Heart right ventricle (tissue), 16 donors: Measurements from ENCODE around the gene MEDAG. TPM values are rescaled to one million over a fixed set of nuclear protein-coding genes. Genes with fewer than 3 reads are reported as not detected.

Experiments
- ATAC-seq, 8 donors: fragments of 200-7000 bp; cut with Tn5 transposase; one replicate each; pipeline ENCODE4 v1.9.1; 2020; ENCODE audit warnings: mild to moderate bottlenecking in 8 of 8, moderate library complexity in 8 of 8, moderate number of reproducible peaks in 1 of 8
- DNase-seq, 2 donors: peaks; one replicate each; pipeline ENCODE4 v3.0.0-alpha.2; 2020
- H3K27ac ChIP-seq, 10 donors: fragments of 200-600 bp; sonication (generic) in 2 of 10; one replicate each; pipeline versions ENCODE4 v1.5.0 to v1.8.0; 2020 to 2022; ENCODE audit warnings: mild to moderate bottlenecking in 3 of 10
- H3K27me3 ChIP-seq, 7 donors: fragments of 200-600 bp; one replicate each; pipeline ENCODE4 v1.8.0; 2021 to 2022; ENCODE audit warnings: mild to moderate bottlenecking in 2 of 7
- H3K36me3 ChIP-seq, 9 donors: fragments of 200-600 bp; sonication (generic) in 1 of 9; one replicate each; pipeline versions ENCODE4 v1.5.0 to v1.8.0; 2020 to 2022; ENCODE audit warnings: mild to moderate bottlenecking in 2 of 9
- H3K4me1 ChIP-seq, 9 donors: fragments of 200-600 bp; sonication (generic) in 1 of 9; one replicate each; pipeline versions ENCODE4 v1.5.0 to v1.8.0; 2020 to 2022; ENCODE audit warnings: mild to moderate bottlenecking in 4 of 9
- H3K4me3 ChIP-seq, 10 donors: fragments of 200-600 bp; sonication (generic) in 2 of 10; one replicate each; pipeline versions ENCODE4 v1.5.0 to v1.8.0; 2020 to 2022; ENCODE audit warnings: mild to moderate bottlenecking in 7 of 10, moderate library complexity in 2 of 10
- H3K9me3 ChIP-seq, 11 donors: fragments of 200-600 bp in 10 of 11; sonication (generic) in 2 of 11; one replicate each; pipeline versions ENCODE4 v1.5.0 to v1.8.0; 2013 to 2022; ENCODE audit warnings: mild to moderate bottlenecking in 2 of 11, control low read depth in 1 of 11, moderate library complexity in 1 of 11
- WGBS, 2 donors: extraction: QIAGEN DNeasy Blood & Tissue Kit; methylation state at CpG; one replicate each; pipeline ENCODE4 v1.1.7; 2013; ENCODE audit warnings: inconsistent platforms in 1 of 2; 5-methylcytosine and 5-hydroxymethylcytosine counted together
- intact Hi-C, 10 donors: fragments of 100-400 bp; cut with DNase I; formaldehyde crosslinking; loops; one replicate each; pipeline versions ENCODE4 v1.11.1 to v1.14.2; 2022
- polyA plus RNA-seq, 2 donors: library from polyadenylated mRNA; stranded (reverse); fragments of 200-250 nt; gene quantifications; one replicate each; pipeline ENCODE4 v1.2.3, GENCODE V29; 2013
- total RNA-seq, 10 donors: library from RNA; stranded (reverse); fragmentation: NEBNext Ultra II Directional in 3 of 10; extraction: Animal tissue kit (Norgen Biotek cat#: 25700) in 3 of 10; gene quantifications; one replicate each; pipeline versions ENCODE4 v1.2.1 to v1.2.4, GENCODE V29; 2021 to 2023
- TF ChIP-seq, protein P1 (sequence below), 9 donors: fragments of 200-600 bp; sonication (generic) in 2 of 9; IDR thresholded peaks; one replicate each; pipeline versions ENCODE4 v1.5.0 to v1.8.0; 2021 to 2022; ENCODE audit warnings: antibody characterized with exemption in 9 of 9, mild to moderate bottlenecking in 5 of 9, moderate library complexity in 1 of 9
- donor health status: Arrhythmogenic right ventricular cardiomyopathy.
- donor health status: ischemic (EF 13 %, LVEDD 7.1; RV severe dilation, severe dysfunction).
- donor health status: healthy with polysubstance abuse.
- donor health status: DM: no; HTN: yes; CAD: no.
- donor health status: DM: no; HTN: no; CAD: no.
- donor health status: ischemic (EF 25% LVEDD 6.9; RV normal size, moderate dysfunction).
- donor health status: ischemic (EF 25% LVEDD 5.7; RV mildly dilated, moderate dysfunction).
- donor health status: healthy.
- donor health status: DM: yes; HTN: yes; CAD: no.
- donor health status: Ischemic cardiomyopathy.
- donor health status: ischemic (EF 35%, LVEDD 5.7; RV mildly dilated, moderate dysfunction).
- donor health status: nonischemic (EF 11% LVEDD 7.7; RV severe dilation, severe dysfunction).
- donor health status: DM: yes; HTN: yes; CAD: no.
- donor health status: PGD.
- donor health status: ischemic (EF 29% LVEDD 5.4; RV normal size, mild dysfunction).
- donor health status: nonischemic (EF 23%, LVEDD 6.1; RV moderate dilation, normal function).

MEDAG gene
- total and polyA plus RNA-seq, 12 donors = 3.2 to 22.1 (median 5.5) TPM

DNA sequence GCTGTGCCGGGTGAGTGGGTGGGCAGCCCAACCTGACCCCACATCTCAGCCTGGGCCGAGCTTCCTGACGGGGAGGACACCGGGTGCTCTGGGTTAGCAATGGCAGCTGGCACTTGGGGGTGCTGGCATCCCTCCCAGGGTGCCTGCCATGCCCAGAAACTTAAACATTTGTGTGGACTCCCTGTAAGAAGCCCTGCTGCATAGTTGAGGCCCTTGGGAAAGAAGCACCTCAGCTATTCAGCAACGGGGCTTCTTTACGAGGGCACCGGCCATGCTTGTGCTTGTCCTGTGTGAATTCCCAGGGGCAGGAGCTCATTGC lies 33.8 kb upstream of the MEDAG start:
- peak overlapping the region in 1 of 10 donors; percentile 41 for H3K27ac ChIP-seq
- H3K27me3 ChIP-seq = no peaks in the 10 kb centered on the region
- intact Hi-C loops = loop anchor here in 1 of 10 donors (10.0 kb wide), 1 partner anchor 173 kb away; no protein-coding TSS in a partner anchor
- H3K36me3 ChIP-seq = no peaks in the 10 kb centered on the region
- ATAC-seq (no peak), DNase-seq (no peak)
- WGBS, 2 donors = 95 to 96% methylated on average over 7 of the region's 7 CpGs
- no peaks in the 10 kb centered on the region for H3K9me3 ChIP-seq
- H3K4me3 ChIP-seq = no peak overlapping the region
- H3K4me1 ChIP-seq = peaks cover 0 to 31% (median 12%) of the 10 kb centered on the region in 9 donors
- TF ChIP-seq, protein P1, sequence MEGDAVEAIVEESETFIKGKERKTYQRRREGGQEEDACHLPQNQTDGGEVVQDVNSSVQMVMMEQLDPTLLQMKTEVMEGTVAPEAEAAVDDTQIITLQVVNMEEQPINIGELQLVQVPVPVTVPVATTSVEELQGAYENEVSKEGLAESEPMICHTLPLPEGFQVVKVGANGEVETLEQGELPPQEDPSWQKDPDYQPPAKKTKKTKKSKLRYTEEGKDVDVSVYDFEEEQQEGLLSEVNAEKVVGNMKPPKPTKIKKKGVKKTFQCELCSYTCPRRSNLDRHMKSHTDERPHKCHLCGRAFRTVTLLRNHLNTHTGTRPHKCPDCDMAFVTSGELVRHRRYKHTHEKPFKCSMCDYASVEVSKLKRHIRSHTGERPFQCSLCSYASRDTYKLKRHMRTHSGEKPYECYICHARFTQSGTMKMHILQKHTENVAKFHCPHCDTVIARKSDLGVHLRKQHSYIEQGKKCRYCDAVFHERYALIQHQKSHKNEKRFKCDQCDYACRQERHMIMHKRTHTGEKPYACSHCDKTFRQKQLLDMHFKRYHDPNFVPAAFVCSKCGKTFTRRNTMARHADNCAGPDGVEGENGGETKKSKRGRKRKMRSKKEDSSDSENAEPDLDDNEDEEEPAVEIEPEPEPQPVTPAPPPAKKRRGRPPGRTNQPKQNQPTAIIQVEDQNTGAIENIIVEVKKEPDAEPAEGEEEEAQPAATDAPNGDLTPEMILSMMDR (IDR thresholded peaks at IDR 0.05) = no peak

DNA sequence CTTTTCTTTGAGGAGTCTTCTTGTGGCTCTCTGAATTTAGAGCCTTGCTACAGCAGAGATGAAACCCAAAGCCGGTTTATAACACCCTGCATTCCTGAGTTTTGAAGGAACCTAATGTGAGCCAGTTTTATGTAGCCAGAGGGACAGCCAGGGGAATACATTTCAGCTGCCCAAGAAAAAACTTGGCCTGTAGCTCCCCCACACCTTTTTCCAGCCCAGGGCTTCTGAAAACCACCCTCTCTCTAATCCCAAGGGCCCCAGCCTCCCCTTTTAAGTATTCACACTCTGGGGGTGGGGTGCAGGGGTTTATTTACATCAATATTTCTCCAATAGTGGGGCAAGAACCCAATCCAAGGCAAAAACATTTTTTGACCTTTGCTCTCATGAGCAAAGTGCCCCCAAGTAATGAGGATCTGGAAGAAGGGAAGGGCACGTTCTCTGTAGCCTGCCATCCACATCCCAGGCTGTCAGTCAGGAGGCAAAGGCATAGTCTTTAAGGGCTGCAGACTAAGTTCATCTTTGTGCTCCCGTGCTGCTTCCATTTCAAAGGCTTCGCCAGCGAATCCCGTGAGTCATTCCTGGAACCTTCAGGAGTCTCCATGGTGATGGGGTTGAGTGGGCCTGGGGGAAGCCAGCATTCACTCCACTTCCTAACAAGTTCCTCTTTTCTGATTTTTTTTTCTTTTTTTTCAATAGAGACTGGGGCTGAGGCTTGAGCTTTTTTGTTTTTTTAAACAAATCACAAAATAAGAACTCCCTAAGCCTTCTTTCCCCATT lies 33.2 kb upstream of the MEDAG start:
- intact Hi-C loops = loop anchor here in 1 of 10 donors (10.0 kb wide), 1 partner anchor 172 kb away; no protein-coding TSS in a partner anchor
- ATAC-seq (peak in 1 of 8 donors; percentile 18), DNase-seq (peak; percentile 37 to 39)
- no peak overlapping the region for H3K4me3 ChIP-seq
- TF ChIP-seq, protein P1 (IDR thresholded peaks at IDR 0.05) = no peak
- H3K9me3 ChIP-seq = no peaks in the 10 kb centered on the region
- H3K27me3 ChIP-seq = no peaks in the 10 kb centered on the region
- WGBS, 2 donors = 56 to 66% methylated on average over 6 of the region's 6 CpGs
- H3K36me3 ChIP-seq = no peaks in the 10 kb centered on the region
- peaks cover 0 to 34% (median 12%) of the 10 kb centered on the region in 9 donors for H3K4me1 ChIP-seq
- H3K27ac ChIP-seq = peak overlapping the region in 1 of 10 donors; percentile 41

DNA sequence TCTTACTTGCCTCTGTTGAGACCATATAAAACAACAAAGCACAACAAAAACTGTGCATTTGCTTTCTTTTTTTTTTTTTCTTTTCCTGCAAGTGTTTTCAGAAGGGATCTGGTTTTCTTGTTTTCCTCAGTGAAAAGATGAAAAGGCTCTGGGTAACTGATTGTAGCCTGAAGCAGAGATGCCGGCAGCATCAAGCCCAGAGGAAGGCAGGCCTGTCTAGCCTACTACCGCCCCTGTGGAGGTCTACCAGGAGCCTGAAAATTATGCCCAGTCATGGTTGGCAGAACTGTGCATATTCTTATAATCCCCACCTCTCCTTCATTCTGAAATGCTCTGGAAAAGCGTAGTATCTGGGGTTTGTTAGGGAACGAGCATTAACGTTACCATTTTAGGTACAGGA lies 32.6 kb upstream of the MEDAG start:
- no peak for ATAC-seq
- Histone ChIP-seq H3K27ac (peak overlapping the region in 1 of 10 donors; percentile 41), H3K9me3 (no peaks in the 10 kb centered on the region), H3K27me3 (no peaks in the 10 kb centered on the region), H3K36me3 (no peaks in the 10 kb centered on the region), H3K4me3 (no peak overlapping the region), H3K4me1 (peaks cover 0 to 34% (median 12%) of the 10 kb centered on the region in 9 donors)
- 89 to 93% methylated on average over 5 of the region's 5 CpGs for WGBS, 2 donors
- intact Hi-C loops = loop anchor here in 1 of 10 donors (10.0 kb wide), 1 partner anchor 171 kb away; no protein-coding TSS in a partner anchor
- TF ChIP-seq, protein P1 (IDR thresholded peaks at IDR 0.05) = no peak
- no peak for DNase-seq

DNA sequence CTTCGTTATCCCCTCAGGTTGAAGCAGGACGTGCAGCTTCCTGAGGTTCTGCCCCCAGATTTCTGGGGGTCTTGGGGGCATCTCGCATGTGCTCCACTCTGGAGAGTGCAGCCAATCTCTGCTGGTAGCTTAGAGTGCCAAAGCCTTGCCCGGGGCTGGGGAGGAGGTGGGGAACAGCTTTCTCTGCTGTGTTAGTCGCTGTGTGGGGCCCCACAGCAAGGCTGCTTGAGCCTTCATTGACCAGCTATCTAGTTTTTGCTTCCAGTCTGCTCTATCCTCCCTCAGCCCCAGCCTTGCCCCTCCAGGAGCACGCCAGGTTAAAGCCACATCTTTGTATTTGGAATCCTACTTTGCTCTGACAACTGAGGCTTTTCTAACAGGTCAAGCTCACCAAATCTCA lies 32.0 kb upstream of the MEDAG start:
- H3K4me3 ChIP-seq = no peak overlapping the region
- H3K4me1 ChIP-seq = peaks cover 0 to 31% (median 8%) of the 10 kb centered on the region in 9 donors
- no peaks in the 10 kb centered on the region for H3K36me3 ChIP-seq
- no peaks in the 10 kb centered on the region for H3K9me3 ChIP-seq
- WGBS, 2 donors = 79 to 90% methylated on average over 6 of the region's 6 CpGs
- H3K27me3 ChIP-seq = no peaks in the 10 kb centered on the region
- DNase-seq (no peak), ATAC-seq (no peak)
- no peak overlapping the region for H3K27ac ChIP-seq
- TF ChIP-seq, protein P1 (IDR thresholded peaks at IDR 0.05) = no peak
- intact Hi-C loops = loop anchor here in 1 of 10 donors (10.0 kb wide), 1 partner anchor 171 kb away; no protein-coding TSS in a partner anchor
